GM12891 (cell line): ENCODE measurements around the gene OAS3.

ENCODE experiments used
- POLR2A ChIP-seq: IDR thresholded peaks from 2 replicates; pipeline ENCODE4 v1.6.1; 2011; ENCODE audit warnings: low read depth, low read length, control low read depth
- POLR2AphosphoS5 ChIP-seq: IDR thresholded peaks from 2 replicates; pipeline ENCODE4 v1.6.1; 2011; ENCODE audit warnings: low read depth, low read length, control low read depth

DNA sequence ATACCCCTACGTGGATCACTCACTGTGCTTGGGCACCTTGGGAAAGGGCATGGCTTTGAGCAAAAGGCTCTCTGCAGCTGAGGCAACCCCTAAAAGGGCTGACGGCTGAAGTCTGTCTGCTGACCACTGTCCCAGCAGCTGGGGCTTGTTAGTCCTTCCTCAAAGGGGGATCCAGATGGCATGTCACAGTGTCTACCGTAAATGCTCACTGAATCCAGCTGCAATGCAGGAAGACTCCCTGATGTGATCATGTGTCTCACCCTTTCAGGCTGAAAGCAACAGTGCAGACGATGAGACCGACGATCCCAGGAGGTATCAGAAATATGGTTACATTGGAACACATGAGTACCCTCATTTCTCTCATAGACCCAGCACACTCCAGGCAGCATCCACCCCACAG lies 19.2 kb upstream of the OAS3 start:
- TF ChIP-seq POLR2A (no peak), POLR2AphosphoS5 (no peak)
